HEK293T (cell line): ENCODE data around the gene WWC2.

Experiments used
- ARNT ChIP-seq: fragments of 450-650 bp; IDR thresholded peaks from 2 replicates; pipeline ENCODE4 v1.6.1; 2017; ENCODE audit warnings: mild to moderate bottlenecking
- BHLHE40 ChIP-seq: fragments of 450-650 bp; IDR thresholded peaks from 2 replicates; pipeline ENCODE4 v1.6.1; 2016; ENCODE audit warnings: mild to moderate bottlenecking, moderate library complexity, borderline replicate concordance
- CTBP1 ChIP-seq: fragments of 450-650 bp; IDR thresholded peaks from 2 replicates; pipeline ENCODE4 v1.6.1; 2016; ENCODE audit warnings: borderline replicate concordance
- FOXK2 ChIP-seq: fragments of 450-650 bp; IDR thresholded peaks from 2 replicates; pipeline ENCODE4 v1.6.1; 2016; ENCODE audit warnings: mild to moderate bottlenecking
- FOXM1 ChIP-seq: fragments of 450-650 bp; IDR thresholded peaks from 2 replicates; pipeline ENCODE4 v1.6.1; 2017; ENCODE audit warnings: mild to moderate bottlenecking, borderline replicate concordance
- HDGF ChIP-seq: fragments of 450-650 bp; IDR thresholded peaks from 2 replicates; pipeline ENCODE4 v1.6.1; 2017; ENCODE audit warnings: antibody characterized with exemption, borderline replicate concordance
- L3MBTL2 ChIP-seq: fragments of 450-650 bp; conservative IDR thresholded peaks from 2 replicates; pipeline ENCODE4 v1.6.1; 2016; ENCODE audit warnings: mild to moderate bottlenecking
- LEF1 ChIP-seq: fragments of 450-650 bp; IDR thresholded peaks from 2 replicates; pipeline ENCODE4 v1.6.1; 2017; ENCODE audit warnings: mild to moderate bottlenecking, borderline replicate concordance
- PKNOX1 ChIP-seq: fragments of 450-650 bp; IDR thresholded peaks from 2 replicates; pipeline ENCODE4 v1.6.1; 2016
- SP1 ChIP-seq: fragments of 450-650 bp; IDR thresholded peaks from 2 replicates; pipeline ENCODE4 v1.6.1; 2017
- SUZ12 ChIP-seq: fragments of 450-650 bp; IDR thresholded peaks from 2 replicates; pipeline ENCODE4 v1.6.1; 2016; ENCODE audit warnings: mild to moderate bottlenecking
- TARDBP ChIP-seq: fragments of 450-650 bp; IDR thresholded peaks from 2 replicates; pipeline ENCODE4 v1.6.1; 2016
- ZNF384 ChIP-seq: fragments of 450-650 bp; IDR thresholded peaks from 2 replicates; pipeline ENCODE4 v1.6.1; 2016

GRCh38 chr4:183185018-183185417 lies 86.0 kb downstream of the WWC2 start:
- TF ChIP-seq FOXK2 (no peak), BHLHE40 (no peak), FOXM1 (no peak), TARDBP (no peak), ZNF384 (no peak), CTBP1 (no peak), SUZ12 (no peak), LEF1 (no peak), ARNT (no peak), SP1 (no peak), HDGF (no peak), PKNOX1 (no peak), L3MBTL2 (no peak)
